Prostate gland (tissue), 2 donors: ENCODE data around the gene ACTRT2. TPM values are rescaled to one million over a fixed set of nuclear protein-coding genes. Genes with fewer than 3 reads are reported as not detected.

Experiments
- DNase-seq: peaks from one replicate; pipeline ENCODE4 v3.0.0-alpha.2; 2019; ENCODE audit warnings: low spot score
- H3K27ac ChIP-seq, 2 donors: fragments of 200-600 bp; sonication (generic); 2 replicates each; pipeline ENCODE4 v1.5.1; 2017 to 2019
- H3K27me3 ChIP-seq: fragments of 200-600 bp; sonication (generic); replicated peaks from 2 replicates; pipeline ENCODE4 v1.5.1; 2019; ENCODE audit not compliant: insufficient read depth
- H3K36me3 ChIP-seq, 2 donors: fragments of 200-600 bp; sonication (generic); 1 replicate in 1 of 2; 2 replicates in 1 of 2; pipeline versions ENCODE4 v1.5.1 to v1.8.1; 2017 to 2019
- H3K4me1 ChIP-seq: fragments of 200-600 bp; sonication (generic); replicated peaks from 2 replicates; pipeline ENCODE4 v1.5.1; 2019
- H3K4me3 ChIP-seq, 2 donors: fragments of 200-600 bp; sonication (generic); 2 replicates each; pipeline ENCODE4 v1.5.1; 2017 to 2019
- H3K9me3 ChIP-seq: fragments of 200-600 bp; sonication (generic); 2 replicates; pipeline ENCODE4 v1.5.1; 2017
- CTCF ChIP-seq, 4 experiments: fragments of 200-600 bp in 2 of 4; fragments of 450-650 bp in 2 of 4; sonication (generic) in 2 of 4; IDR thresholded peaks; 1 replicate in 3 of 4; 2 replicates in 1 of 4; pipeline ENCODE4 v1.5.1; 2016 to 2019; ENCODE audit warnings: antibody characterized with exemption in 4 of 4, mild to moderate bottlenecking in 2 of 4, moderate library complexity in 2 of 4
- POLR2A ChIP-seq: fragments of 450-650 bp; IDR thresholded peaks from one replicate; pipeline ENCODE4 v1.6.1; 2016; ENCODE audit warnings: antibody characterized with exemption, mild to moderate bottlenecking
- POLR2AphosphoS5 ChIP-seq: sonication (generic); formaldehyde crosslinking; IDR thresholded peaks from one replicate; pipeline ENCODE4 v1.6.1; 2017; ENCODE audit warnings: antibody characterized with exemption
- WGBS: methylation state at CpG from one replicate; pipeline ENCODE4 v1.1.5; 2018; 5-methylcytosine and 5-hydroxymethylcytosine counted together
- intact Hi-C: fragments of 100-400 bp; cut with DNase I; formaldehyde crosslinking; loops from one replicate; pipeline ENCODE4 v1.14.2; 2022
- total RNA-seq, 2 donors: library from RNA; depleted of rRNA; stranded (reverse); fragments of >200 nt; gene quantifications; one replicate each; pipeline ENCODE4 v1.1.0, GENCODE V29; 2016

ACTRT2 gene
- total RNA-seq, 2 donors from 2014 or later = 7.2 TPM; not detected in 1

DNA sequence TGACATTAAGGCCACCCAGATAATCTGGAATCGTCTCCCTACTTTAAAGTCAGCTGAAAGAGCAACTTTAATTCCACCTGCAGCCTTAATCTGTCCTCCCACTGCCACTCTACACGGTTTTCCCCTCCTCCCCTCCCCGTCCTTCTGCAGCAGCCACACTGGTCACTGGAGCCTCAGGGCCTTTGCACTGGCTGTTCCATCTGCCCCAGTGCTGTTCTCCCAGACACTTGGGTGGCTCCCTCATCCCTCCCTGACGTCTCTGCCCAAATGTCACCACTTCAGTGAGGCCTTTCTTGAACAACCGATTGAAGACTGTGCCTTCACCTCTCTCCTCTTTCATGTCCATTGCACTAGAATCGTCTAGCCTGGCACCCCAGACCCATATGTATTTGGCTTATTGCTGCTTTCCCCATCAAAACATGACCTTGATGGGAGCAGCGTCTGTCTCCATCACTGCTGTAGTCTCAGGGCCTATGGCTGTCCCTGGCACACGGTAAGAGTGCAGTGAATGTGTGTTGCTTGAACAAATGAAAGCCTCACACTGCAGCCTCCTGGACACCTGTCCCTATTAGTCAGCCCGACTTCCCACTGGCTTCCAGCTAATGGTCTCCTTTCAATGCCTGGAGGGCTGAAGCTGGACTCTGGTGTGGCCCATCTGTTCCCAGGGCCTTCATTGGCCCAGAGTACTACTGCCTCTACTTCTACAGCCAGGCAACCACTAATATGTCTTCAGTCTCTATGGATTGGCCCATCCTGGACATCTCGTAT is 37.2 kb downstream of the ACTRT2 start:
- Histone ChIP-seq H3K9me3 (no peaks in the 10 kb centered on the region), H3K27ac (no peak overlapping the region), H3K36me3 (no peaks in the 10 kb centered on the region), H3K4me1 (peaks cover 2% of the 10 kb centered on the region), H3K27me3 (peaks cover 15% of the 10 kb centered on the region), H3K4me3 (no peak overlapping the region)
- intact Hi-C loops = no loop called here
- 83% methylated on average over 10 of the region's 10 CpGs for WGBS
- DNase-seq = no peak
- TF ChIP-seq POLR2AphosphoS5 = no peak
- no peak for TF ChIP-seq POLR2A
- no peak for TF ChIP-seq CTCF (IDR thresholded peaks at IDR 0.05)

- intact Hi-C loops = no loop called here
- Histone ChIP-seq H3K27ac (no peak overlapping the region), H3K36me3 (no peaks in the 10 kb centered on the region), H3K9me3 (no peaks in the 10 kb centered on the region), H3K27me3 (peaks cover 32% of the 10 kb centered on the region), H3K4me1 (peaks cover 9% of the 10 kb centered on the region), H3K4me3 (no peak overlapping the region)
- TF ChIP-seq CTCF (IDR thresholded peaks at IDR 0.05) (no peak), POLR2A (no peak), POLR2AphosphoS5 (no peak)
- 72% methylated on average over 9 of the region's 9 CpGs for WGBS
- DNase-seq = no peak
These were observed 38.9 kb downstream of the ACTRT2 start for GRCh38 chr1:3060127-3060526.

- intact Hi-C loops = no loop called here
- WGBS = 58% methylated on average over 14 of the region's 15 CpGs
- no peak for TF ChIP-seq CTCF (IDR thresholded peaks at IDR 0.05)
- TF ChIP-seq POLR2AphosphoS5 = no peak
- TF ChIP-seq POLR2A = no peak
- H3K27ac ChIP-seq = no peak overlapping the region
- H3K4me3 ChIP-seq = no peak overlapping the region
- H3K36me3 ChIP-seq = no peaks in the 10 kb centered on the region
- H3K9me3 ChIP-seq = no peaks in the 10 kb centered on the region
- no peak for DNase-seq
- peaks cover 36% of the 10 kb centered on the region for H3K27me3 ChIP-seq
- peaks cover 9% of the 10 kb centered on the region for H3K4me1 ChIP-seq
These were observed 39.6 kb downstream of the ACTRT2 start for GRCh38 chr1:3060601-3061551.

DNA sequence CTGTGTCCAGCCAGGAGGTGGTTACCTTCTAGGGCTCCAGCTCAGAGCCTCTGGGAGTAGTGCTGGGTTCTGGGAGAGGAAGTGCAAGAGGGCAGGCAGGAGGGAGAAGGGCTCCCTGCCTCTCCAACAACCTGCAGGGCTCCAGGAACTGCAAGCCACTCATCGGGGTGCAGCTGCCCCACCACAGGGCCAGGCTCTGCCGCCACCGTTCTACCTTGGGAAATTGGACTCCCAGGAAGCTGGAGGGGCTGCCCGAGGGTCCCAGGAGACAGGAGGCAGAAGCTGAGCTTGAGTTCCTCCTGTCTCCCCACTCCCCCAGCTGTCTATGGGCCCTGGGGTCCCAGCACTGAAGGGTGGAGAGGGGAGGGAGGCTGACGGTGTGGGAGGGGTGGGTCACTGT is 40.3 kb downstream of the ACTRT2 start:
- no peak overlapping the region for H3K4me3 ChIP-seq
- H3K27me3 ChIP-seq = peaks cover 42% of the 10 kb centered on the region
- TF ChIP-seq CTCF (IDR thresholded peaks at IDR 0.05) (no peak), POLR2AphosphoS5 (no peak), POLR2A (no peak)
- peaks cover 9% of the 10 kb centered on the region for H3K4me1 ChIP-seq
- no peaks in the 10 kb centered on the region for H3K36me3 ChIP-seq
- H3K9me3 ChIP-seq = no peaks in the 10 kb centered on the region
- WGBS = 43% methylated on average over 5 of the region's 5 CpGs
- intact Hi-C loops = no loop called here
- no peak overlapping the region for H3K27ac ChIP-seq
- no peak for DNase-seq
